Astrocyte (in vitro differentiated cells and primary cell): Measurements from ENCODE around the gene TMEM14C. TPM values are rescaled to one million over a fixed set of nuclear protein-coding genes. Genes with fewer than 3 reads are reported as not detected.
"Not testable (repeated sequence)": the region's sequence is repeated elsewhere in the genome, so short reads cannot be mapped to it uniquely, and the experiment has no call there.

Source experiments
- DNase-seq: peaks from one replicate; pipeline ENCODE4 v3.0.0-alpha.2; 2010; ENCODE audit warnings: low read depth
- FAIRE-seq: peaks from 2 replicates; lab custom pipeline; 2011; peaks lifted over from hg19 to GRCh38; lab: Jason Lieb, UNC
- H2AFZ ChIP-seq: 2 replicates; pipeline ENCODE4 v1.6.0; 2012; ENCODE audit warnings: low read depth, low read length, inconsistent platforms
- H3K27ac ChIP-seq: 2 replicates; pipeline ENCODE4 v1.5.1; 2011; ENCODE audit warnings: low read depth, low read length, inconsistent platforms
- H3K27me3 ChIP-seq: 2 replicates; pipeline ENCODE4 v1.6.0; 2011; ENCODE audit warnings: low read length, inconsistent platforms; ENCODE audit not compliant: insufficient read depth
- H3K36me3 ChIP-seq: 2 replicates; pipeline ENCODE4 v1.5.1; 2011; ENCODE audit warnings: low read length, inconsistent platforms; ENCODE audit not compliant: insufficient read depth
- H3K4me1 ChIP-seq: 2 replicates; pipeline ENCODE4 v1.5.1; 2011; ENCODE audit warnings: low read length, inconsistent platforms; ENCODE audit not compliant: insufficient read depth
- H3K4me2 ChIP-seq: 2 replicates; pipeline ENCODE4 v1.6.0; 2012; ENCODE audit warnings: low read length, inconsistent platforms
- H3K4me3 ChIP-seq: 2 replicates; pipeline ENCODE4 v1.5.1; 2011; ENCODE audit warnings: low read depth, mild to moderate bottlenecking, low read length, inconsistent platforms; ENCODE audit not compliant: insufficient read depth
- H3K79me2 ChIP-seq: 2 replicates; pipeline ENCODE4 v1.6.0; 2012; ENCODE audit warnings: mild to moderate bottlenecking, low read length, inconsistent platforms; ENCODE audit not compliant: insufficient read depth
- H3K9ac ChIP-seq: 2 replicates; pipeline ENCODE4 v1.6.0; 2012; ENCODE audit warnings: mild to moderate bottlenecking, low read length, inconsistent platforms
- H3K9me3 ChIP-seq: 2 replicates; pipeline ENCODE4 v1.5.1; 2012; ENCODE audit warnings: low read depth, mild to moderate bottlenecking, low read length, inconsistent platforms; ENCODE audit not compliant: insufficient read depth
- H4K20me1 ChIP-seq: 2 replicates; pipeline ENCODE4 v1.6.0; 2012; ENCODE audit warnings: low read length, inconsistent platforms; ENCODE audit not compliant: insufficient read depth
- H3K27ac Mint-ChIP-seq: one replicate; pipeline ENCODE4 v1.8.0; 2021; ENCODE audit warnings: mild to moderate bottlenecking, mixed read lengths; ENCODE audit not compliant: unreplicated experiment
- H3K27me3 Mint-ChIP-seq: one replicate; pipeline ENCODE4 v1.8.0; 2021; ENCODE audit warnings: low read depth, mixed read lengths; ENCODE audit not compliant: unreplicated experiment
- H3K36me3 Mint-ChIP-seq: one replicate; pipeline ENCODE4 v1.8.0; 2021; ENCODE audit warnings: low read depth, mixed read lengths; ENCODE audit not compliant: unreplicated experiment
- H3K4me1 Mint-ChIP-seq: one replicate; pipeline ENCODE4 v1.8.0; 2021; ENCODE audit warnings: low read depth, mixed read lengths; ENCODE audit not compliant: unreplicated experiment
- H3K4me3 Mint-ChIP-seq: one replicate; pipeline ENCODE4 v1.8.0; 2021; ENCODE audit warnings: mild to moderate bottlenecking, moderate library complexity, mixed read lengths; ENCODE audit not compliant: unreplicated experiment
- H3K9me3 Mint-ChIP-seq: one replicate; pipeline ENCODE4 v1.8.0; 2021; ENCODE audit warnings: mild to moderate bottlenecking, mixed read lengths; ENCODE audit not compliant: unreplicated experiment
- EZH2 ChIP-seq: IDR thresholded peaks from 2 replicates; pipeline ENCODE4 v1.6.1; 2012; ENCODE audit warnings: mild to moderate bottlenecking, low read length, inconsistent platforms; ENCODE audit not compliant: insufficient read depth
- total RNA-seq: library from RNA; stranded (reverse); gene quantifications from 2 replicates; pipeline ENCODE4 v1.2.1, GENCODE V29; 2021
- TF ChIP-seq, protein P1 (sequence below): IDR thresholded peaks from 2 replicates; pipeline ENCODE4 v1.5.1; 2011; ENCODE audit warnings: low read depth, mild to moderate bottlenecking, inconsistent platforms, low read length, moderate library complexity; ENCODE audit not compliant: insufficient read depth

The TMEM14C gene
- total RNA-seq, 1 donor from 2014 or later, result 134 TPM

DNA sequence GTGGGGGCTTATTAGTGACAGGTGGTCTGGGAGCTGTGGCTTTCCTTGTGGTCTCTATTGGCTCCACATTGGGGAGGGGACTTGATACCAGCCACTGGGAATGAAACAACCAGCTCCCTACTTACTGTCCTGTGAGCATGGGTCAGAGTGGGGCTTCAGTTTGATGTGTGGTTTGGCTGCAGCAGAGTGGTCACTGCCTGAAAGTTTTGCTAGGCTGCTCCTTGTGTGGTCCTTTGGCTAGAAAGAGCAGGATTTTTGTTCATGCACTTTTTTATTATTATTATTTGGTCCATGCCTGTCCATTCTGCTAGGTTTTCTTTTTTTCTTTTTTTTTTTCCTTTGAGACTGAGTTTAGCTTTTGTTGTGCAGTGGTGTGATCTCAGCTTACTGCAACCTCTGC is 17.2 kb downstream of the TMEM14C start:
- no peak overlapping the region for H3K4me3 Mint-ChIP-seq
- peaks cover 16% of the 10 kb centered on the region for H3K36me3 Mint-ChIP-seq
- H4K20me1 ChIP-seq, result no peaks in the 10 kb centered on the region
- no peaks in the 10 kb centered on the region for H3K27me3 ChIP-seq
- H3K9ac ChIP-seq, result no peak overlapping the region
- no peak overlapping the region for H3K4me2 ChIP-seq
- H3K27ac ChIP-seq, result no peak overlapping the region
- DNase-seq, result no peak
- no peaks in the 10 kb centered on the region for H3K9me3 Mint-ChIP-seq
- no peaks in the 10 kb centered on the region for H3K79me2 ChIP-seq
- peaks cover 5% of the 10 kb centered on the region for H3K4me1 Mint-ChIP-seq
- no peak overlapping the region for H3K27ac Mint-ChIP-seq
- H3K36me3 ChIP-seq, result no peaks in the 10 kb centered on the region
- no peak for TF ChIP-seq EZH2
- TF ChIP-seq, protein P1, sequence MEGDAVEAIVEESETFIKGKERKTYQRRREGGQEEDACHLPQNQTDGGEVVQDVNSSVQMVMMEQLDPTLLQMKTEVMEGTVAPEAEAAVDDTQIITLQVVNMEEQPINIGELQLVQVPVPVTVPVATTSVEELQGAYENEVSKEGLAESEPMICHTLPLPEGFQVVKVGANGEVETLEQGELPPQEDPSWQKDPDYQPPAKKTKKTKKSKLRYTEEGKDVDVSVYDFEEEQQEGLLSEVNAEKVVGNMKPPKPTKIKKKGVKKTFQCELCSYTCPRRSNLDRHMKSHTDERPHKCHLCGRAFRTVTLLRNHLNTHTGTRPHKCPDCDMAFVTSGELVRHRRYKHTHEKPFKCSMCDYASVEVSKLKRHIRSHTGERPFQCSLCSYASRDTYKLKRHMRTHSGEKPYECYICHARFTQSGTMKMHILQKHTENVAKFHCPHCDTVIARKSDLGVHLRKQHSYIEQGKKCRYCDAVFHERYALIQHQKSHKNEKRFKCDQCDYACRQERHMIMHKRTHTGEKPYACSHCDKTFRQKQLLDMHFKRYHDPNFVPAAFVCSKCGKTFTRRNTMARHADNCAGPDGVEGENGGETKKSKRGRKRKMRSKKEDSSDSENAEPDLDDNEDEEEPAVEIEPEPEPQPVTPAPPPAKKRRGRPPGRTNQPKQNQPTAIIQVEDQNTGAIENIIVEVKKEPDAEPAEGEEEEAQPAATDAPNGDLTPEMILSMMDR, result no peak
- no peak for FAIRE-seq
- H3K4me1 ChIP-seq, result peaks cover 5% of the 10 kb centered on the region
- no peaks in the 10 kb centered on the region for H3K27me3 Mint-ChIP-seq
- H3K9me3 ChIP-seq, result no peaks in the 10 kb centered on the region
- no peak overlapping the region for H2AFZ ChIP-seq
- H3K4me3 ChIP-seq, result no peak overlapping the region

DNA sequence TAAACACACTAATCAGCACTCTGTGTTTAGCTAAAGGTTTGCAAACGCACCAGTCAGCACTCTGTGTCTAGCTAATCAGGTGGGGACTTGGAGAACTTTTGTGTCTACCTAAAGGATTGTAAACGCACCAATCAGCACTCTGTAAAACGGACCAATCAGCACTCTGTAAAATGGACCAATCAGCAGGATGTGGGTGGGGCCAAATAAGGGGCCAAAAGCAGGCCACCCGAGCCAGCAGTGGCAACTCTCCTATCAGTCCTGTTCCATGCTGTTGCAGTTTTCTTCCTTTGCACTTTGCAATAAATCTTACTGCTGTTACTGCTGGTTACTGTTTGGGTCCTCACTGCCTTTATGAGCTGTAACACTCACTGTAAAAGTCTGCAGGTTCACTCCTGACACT is 18.8 kb downstream of the TMEM14C start:
- not testable (repeated sequence) for H3K9ac ChIP-seq, H3K4me3 ChIP-seq, H3K27me3 Mint-ChIP-seq, H3K79me2 ChIP-seq, H3K4me2 ChIP-seq, H4K20me1 ChIP-seq, H3K4me3 Mint-ChIP-seq, H3K9me3 ChIP-seq, H3K4me1 ChIP-seq, H3K27ac ChIP-seq, DNase-seq, FAIRE-seq, H3K27me3 ChIP-seq, H3K27ac Mint-ChIP-seq, H3K9me3 Mint-ChIP-seq, H2AFZ ChIP-seq, H3K36me3 ChIP-seq, H3K4me1 Mint-ChIP-seq
- peaks cover 16% of the 10 kb centered on the region for H3K36me3 Mint-ChIP-seq

DNA sequence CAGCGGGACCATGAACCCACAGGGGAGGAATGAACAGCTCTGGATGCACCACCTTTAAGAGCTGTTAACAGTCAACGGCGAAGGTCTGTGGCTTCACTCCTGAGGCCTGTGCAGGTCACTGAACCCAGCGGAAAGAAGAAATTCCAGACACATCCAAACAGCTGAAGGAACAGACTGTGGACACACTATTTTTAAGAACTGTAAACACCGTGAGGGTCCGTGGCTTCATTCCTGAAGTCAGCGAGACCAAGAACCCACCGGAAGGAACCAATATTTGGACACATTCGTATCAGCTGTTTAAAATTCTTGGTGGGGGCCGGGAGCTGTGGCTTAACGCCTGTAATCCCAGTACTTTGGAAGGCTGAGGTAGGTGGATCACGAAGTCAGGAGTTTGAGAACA is 19.4 kb downstream of the TMEM14C start:
- Histone ChIP-seq H2AFZ (no peak overlapping the region), H4K20me1 (no peaks in the 10 kb centered on the region), H3K9me3 (no peaks in the 10 kb centered on the region), H3K36me3 (no peaks in the 10 kb centered on the region), H3K9ac (no peak overlapping the region), H3K27ac (no peak overlapping the region), H3K4me3 (no peak overlapping the region), H3K4me1 (peaks cover 5% of the 10 kb centered on the region), H3K4me2 (no peak overlapping the region), H3K27me3 (no peaks in the 10 kb centered on the region), H3K79me2 (no peaks in the 10 kb centered on the region)
- no peak for TF ChIP-seq EZH2
- TF ChIP-seq, protein P1, result no peak
- Mint-ChIP-seq H3K9me3 (no peaks in the 10 kb centered on the region), H3K4me1 (no peaks in the 10 kb centered on the region), H3K4me3 (no peak overlapping the region), H3K27me3 (no peaks in the 10 kb centered on the region), H3K36me3 (peaks cover 16% of the 10 kb centered on the region), H3K27ac (no peak overlapping the region)
- FAIRE-seq (no peak), DNase-seq (no peak)
